GM18868 (cell line): ENCODE data around the gene TINAGL1.

ENCODE experiments used
- ATAC-seq: cut with Tn5 transposase; IDR thresholded peaks from one replicate; pipeline ENCODE4 v1.9.1; 2021; ENCODE audit warnings: mild to moderate bottlenecking, moderate library complexity; ENCODE audit not compliant: unreplicated experiment

The TINAGL1 gene

GRCh38 chr1:31625561-31626222, 49.4 kb downstream of the TINAGL1 start:
- ATAC-seq: no peak

- no peak for ATAC-seq
Measured at GRCh38 chr1:31626223-31627207, 50.2 kb downstream of the TINAGL1 start.

GRCh38 chr1:31627301-31627929, 51.1 kb downstream of the TINAGL1 start:
- ATAC-seq: no peak

GRCh38 chr1:31627930-31628559, 51.7 kb downstream of the TINAGL1 start:
- no peak for ATAC-seq

GRCh38 chr1:31628931-31629556, 52.7 kb downstream of the TINAGL1 start:
- ATAC-seq: no peak

- no peak for ATAC-seq
Measured at GRCh38 chr1:31632649-31633048, 56.3 kb downstream of the TINAGL1 start.

- no peak for ATAC-seq
Measured at GRCh38 chr1:31633117-31633516, 56.8 kb downstream of the TINAGL1 start.
